Measurements from ENCODE around the gene KIFBP.
"Not testable (repeated sequence)": the region's sequence is repeated elsewhere in the genome, so short reads cannot be mapped to it uniquely, and the experiment has no call there.

Gene KIFBP

DNA sequence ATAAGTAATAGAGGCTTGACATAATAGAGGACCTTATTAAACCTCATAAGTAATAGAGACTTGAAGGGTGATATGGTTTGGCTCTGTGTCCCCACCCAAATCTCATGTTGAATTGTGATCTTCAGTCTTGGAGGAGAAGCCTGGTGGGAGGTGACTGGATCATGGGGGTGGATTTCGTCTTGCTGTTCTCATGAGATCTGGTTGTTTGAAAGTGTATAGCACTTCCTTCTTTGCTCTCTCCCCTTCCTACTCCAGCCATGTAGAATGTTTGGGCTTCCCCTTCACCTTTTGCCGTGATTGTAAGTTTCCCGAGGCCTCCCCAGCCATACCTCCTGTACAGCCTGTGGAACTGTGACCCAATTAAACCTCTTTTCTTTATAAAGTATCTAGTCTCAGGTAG is 8.6 kb downstream of the KIFBP start:
- DNase-seq (ENCODE audit: low spot score): no peak

GRCh38 chr10:69004821-69005220 is 16.2 kb downstream of the KIFBP start:
- no peak for DNase-seq (ENCODE audit: low spot score)

- no peak for DNase-seq (ENCODE audit: low spot score)
Measured at GRCh38 chr10:69005704-69006485, 17.3 kb downstream of the KIFBP start.

- DNase-seq (ENCODE audit: low spot score): no peak
Measured at GRCh38 chr10:69007260-69007659, 18.7 kb downstream of the KIFBP start.

- DNase-seq (ENCODE audit: low spot score): no peak
Measured at GRCh38 chr10:69009360-69009759, 20.8 kb downstream of the KIFBP start.

DNA sequence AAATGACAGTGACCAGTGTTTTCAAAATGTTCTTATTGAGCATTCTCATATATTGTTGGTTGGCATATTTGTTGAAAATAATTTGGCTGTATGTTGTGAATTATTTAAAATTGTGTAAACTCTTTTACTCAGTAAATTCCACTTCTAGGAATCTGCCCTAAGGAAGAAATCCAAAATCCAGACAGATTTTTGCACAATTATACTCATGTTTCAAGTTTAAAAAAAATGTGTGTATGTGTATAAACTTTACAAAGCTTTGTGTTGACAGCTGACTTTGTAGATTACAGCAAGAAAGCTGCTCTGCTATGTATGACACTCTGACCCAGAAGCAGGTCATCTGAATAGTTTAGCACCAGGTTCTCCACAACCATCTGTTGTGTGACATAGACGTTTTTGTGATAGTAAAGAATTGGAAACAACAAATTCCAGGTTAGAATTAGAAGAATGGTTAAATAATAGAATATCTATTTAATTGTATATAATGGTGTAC is 21.6 kb downstream of the KIFBP start:
- no peak for DNase-seq (ENCODE audit: low spot score)

DNA sequence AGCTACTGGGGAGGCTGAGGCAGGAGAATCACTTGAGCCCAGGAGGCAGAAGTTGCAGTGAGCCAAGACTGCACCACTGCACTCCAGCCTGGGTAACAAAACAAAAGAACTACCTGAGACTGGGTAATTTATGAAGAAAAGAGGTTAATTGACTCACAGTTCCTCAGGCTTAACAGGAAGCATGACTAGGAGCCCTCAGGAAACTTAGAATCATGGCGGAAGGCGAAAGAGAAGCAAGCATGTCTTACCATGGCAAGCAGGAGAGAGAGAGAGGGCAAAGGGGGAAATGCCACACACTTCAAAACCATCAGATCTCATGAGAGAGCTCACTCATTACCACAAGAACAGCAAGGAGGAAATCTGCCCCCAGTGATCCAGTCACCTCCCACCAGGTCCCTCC is 24.2 kb downstream of the KIFBP start:
- not testable (repeated sequence) for DNase-seq (ENCODE audit: low spot score)

DNA sequence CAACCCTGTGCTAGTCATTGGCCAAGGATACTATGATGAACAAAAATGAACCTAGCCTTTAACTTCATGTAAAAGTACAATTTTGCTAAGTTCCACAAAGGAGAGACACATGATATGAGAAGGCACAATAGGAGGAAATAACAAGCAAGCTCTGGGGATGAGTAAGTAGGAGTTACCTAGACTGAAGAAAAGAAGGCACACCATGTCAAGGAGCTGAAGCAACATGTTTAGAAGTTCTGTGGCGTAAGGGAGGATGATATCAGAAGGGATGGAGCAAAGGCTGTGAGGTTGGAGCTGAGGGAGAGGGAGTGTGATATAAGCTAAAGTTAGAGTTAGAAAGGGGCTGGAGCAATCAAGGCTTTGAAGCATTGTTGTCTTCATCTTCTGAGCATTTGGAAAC is 25.6 kb downstream of the KIFBP start:
- no peak for DNase-seq (ENCODE audit: low spot score)

- no peak for DNase-seq (ENCODE audit: low spot score)
Measured at GRCh38 chr10:69018613-69019012, 30.0 kb downstream of the KIFBP start.

DNA sequence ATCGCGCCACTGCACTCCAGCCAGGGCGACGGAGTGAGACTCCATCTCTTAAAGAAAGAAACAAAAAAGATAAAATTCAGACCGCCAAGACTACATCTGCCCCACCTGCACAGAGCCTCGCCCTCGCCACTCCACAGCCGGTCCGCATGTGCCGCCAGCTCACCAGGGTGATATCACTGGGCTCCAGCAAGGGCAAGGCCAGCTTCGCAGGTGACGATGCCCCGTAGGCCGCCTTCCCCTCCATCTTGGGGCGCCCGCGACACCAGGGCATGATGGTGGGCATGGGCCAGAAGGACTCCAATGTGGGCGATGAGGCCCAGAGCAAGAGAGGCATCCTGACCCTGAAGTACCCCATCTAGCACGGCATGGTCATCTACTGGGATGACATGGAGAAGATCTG is 34.0 kb downstream of the KIFBP start:
- DNase-seq (ENCODE audit: low spot score): no peak

DNA sequence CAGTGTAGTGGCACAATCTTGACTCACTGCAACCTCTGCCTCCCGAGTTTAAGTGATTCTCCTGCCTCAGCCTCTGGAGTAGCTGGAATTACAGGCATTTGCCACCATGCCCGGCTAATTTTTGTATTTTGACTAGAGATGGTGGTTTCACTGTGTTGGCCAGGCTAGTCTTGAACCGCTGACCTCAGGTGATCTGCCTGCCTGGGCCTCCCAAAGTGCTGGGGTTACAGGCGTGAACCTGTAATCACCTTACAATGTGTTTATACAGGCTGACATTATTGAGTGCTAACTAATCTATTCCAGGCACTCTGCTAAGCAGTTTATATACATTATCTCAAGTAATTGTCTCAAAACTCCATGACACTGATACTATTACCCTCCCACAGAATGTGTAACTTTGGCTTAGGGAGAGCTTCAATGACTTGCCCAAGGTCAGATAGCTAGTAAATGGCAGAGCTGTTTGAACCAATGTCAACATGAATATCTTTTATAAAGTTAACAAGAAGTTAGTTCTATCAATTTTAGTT is 36.8 kb downstream of the KIFBP start:
- DNase-seq (ENCODE audit: low spot score): no peak

GRCh38 chr10:69033256-69033655 is 44.7 kb downstream of the KIFBP start:
- no peak for DNase-seq (ENCODE audit: low spot score)

- DNase-seq (ENCODE audit: low spot score): no peak
Measured at GRCh38 chr10:69037489-69037888, 48.9 kb downstream of the KIFBP start.

- DNase-seq (ENCODE audit: low spot score): not testable (repeated sequence)
Measured at GRCh38 chr10:69040904-69041303, 52.3 kb downstream of the KIFBP start.

DNA sequence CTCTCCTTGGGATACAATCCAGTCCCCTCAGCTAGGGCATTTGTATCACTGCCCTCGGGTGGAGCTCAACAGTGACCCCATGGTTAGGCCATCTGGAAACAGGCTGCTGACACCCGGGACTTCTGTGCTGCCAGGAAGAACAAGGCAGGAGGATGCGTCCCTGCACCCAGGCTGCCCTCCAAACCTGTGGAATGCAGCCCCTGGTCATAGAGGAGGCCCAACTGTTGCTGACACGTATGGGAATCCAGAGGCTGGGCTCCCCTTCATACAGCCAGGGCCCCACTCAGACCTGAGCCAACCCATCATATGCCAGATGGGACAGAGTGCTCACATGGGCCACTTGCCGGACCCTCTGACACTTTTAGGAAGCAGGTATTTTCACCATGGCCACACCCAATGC is 53.8 kb downstream of the KIFBP start:
- no peak for DNase-seq (ENCODE audit: low spot score)

GRCh38 chr10:69042838-69043237 is 54.2 kb downstream of the KIFBP start:
- DNase-seq (ENCODE audit: low spot score): no peak

GRCh38 chr10:69043931-69044531 is 55.4 kb downstream of the KIFBP start:
- no peak for DNase-seq (ENCODE audit: low spot score)

- DNase-seq (ENCODE audit: low spot score): no peak
Measured at GRCh38 chr10:69044546-69044945, 55.9 kb downstream of the KIFBP start.

- no peak for DNase-seq (ENCODE audit: low spot score)
Measured at GRCh38 chr10:69045441-69046300, 57.1 kb downstream of the KIFBP start.

- no peak for DNase-seq (ENCODE audit: low spot score)
Measured at GRCh38 chr10:69047111-69047832, 58.7 kb downstream of the KIFBP start.

- no peak for DNase-seq (ENCODE audit: low spot score)
Measured at GRCh38 chr10:69048103-69048502, 59.5 kb downstream of the KIFBP start.

- DNase-seq (ENCODE audit: low spot score): no peak
Measured at GRCh38 chr10:69049566-69049961, 61.0 kb downstream of the KIFBP start.

Measured in HuH-7.5 (cell line).